AML-193 (cell line): Measurements from ENCODE around the gene GAP43.

Source experiments
- DNase-seq, 2 experiments: peaks; one replicate each; lab custom pipeline; 2025; lab: John Stamatoyannopoulos, UW

The GAP43 gene

DNA sequence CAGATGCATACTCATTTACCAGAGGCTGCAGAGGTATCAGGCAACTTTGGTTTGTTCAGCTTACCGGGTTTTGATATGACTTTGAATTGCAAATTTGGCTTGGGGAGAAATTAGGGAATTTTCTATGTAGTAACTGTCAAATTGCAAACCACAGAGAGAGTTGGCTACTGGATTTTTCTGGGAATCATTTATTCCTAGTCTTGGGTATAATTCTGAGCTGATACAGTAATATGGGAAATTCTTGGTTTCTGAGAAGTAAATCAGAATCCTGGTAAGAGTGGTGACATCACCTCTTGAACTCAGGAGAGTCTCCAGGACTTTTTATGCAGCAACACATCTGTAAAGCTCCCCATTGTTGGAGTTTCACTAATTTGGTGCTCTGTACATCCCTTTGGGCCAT lies 39.0 kb downstream of the GAP43 start:
- no peak for DNase-seq

DNA sequence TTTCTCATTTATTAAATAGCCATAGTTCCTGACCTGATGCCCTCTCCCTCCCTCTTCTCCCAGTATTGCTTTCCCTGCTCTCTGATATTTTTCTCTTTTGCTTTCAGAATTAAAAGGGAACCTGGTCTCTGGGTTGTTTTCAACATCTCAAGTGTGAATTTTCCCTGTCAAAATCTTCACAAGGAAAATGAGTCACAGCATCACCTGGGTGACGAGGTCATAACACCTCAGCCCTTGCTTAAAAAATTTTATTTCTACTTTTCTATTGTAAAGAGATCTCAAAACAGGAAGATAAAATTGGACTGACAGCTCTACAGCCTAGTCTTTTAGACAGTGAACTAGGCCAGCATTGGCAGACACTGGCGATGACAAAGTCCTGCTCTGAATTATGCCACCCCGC lies 40.1 kb downstream of the GAP43 start:
- DNase-seq, result no peak

DNA sequence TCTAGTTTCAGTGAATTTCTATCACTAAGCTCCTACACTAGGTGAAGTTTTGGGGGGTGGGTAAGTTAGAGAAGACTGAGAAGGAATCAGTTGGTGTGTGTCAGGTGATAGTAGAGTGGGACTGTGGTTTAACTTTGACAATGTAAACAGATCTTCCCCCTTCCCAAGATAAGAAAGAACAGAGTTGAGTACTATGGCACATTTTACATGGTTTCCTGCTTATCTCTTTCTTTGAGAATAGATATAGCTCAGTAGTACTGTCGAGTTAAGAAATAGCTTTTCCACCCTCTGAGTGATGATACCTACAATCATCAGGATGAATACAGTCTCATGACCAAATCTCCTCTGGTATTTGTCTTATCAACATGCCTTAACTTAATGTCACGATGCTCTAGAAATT lies 42.8 kb downstream of the GAP43 start:
- no peak for DNase-seq

DNA sequence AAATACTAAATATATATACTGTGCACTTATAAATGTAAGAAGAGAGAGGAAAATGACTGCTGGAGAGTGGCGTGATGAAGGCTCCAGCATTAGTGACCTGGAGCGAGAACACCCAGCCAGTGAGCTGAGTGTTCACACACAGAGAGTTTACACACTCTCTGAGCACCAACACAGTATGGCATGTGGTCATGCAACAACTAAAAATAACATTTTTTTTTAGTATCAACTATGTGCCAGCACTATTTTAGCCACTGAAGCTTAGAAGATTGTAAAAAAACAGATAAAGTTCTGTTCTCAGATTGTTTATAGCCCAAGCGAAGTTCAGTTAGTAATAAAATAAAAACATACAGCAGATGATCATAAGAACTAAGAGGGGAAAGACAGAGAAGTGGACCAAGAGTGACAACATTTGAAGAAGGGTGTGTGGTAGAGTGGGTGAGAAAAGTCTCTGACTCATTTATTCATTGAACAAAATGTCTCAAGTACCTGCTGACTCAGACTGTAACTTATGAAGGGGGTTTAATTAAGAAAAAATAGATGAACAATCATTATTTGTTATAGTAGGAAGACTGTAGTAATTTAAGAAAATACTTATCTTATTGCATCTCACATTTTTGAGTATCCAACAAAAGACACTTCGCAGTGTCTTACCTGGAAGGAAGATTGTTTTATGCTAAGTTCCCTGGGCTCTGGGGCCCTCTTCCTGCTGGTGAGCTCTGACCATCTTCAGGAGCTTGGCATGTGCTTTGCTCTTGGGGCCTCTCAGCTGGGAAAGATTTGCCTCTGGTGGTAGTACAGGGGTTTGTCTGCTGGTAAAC lies 43.8 kb downstream of the GAP43 start:
- DNase-seq, result no peak

DNA sequence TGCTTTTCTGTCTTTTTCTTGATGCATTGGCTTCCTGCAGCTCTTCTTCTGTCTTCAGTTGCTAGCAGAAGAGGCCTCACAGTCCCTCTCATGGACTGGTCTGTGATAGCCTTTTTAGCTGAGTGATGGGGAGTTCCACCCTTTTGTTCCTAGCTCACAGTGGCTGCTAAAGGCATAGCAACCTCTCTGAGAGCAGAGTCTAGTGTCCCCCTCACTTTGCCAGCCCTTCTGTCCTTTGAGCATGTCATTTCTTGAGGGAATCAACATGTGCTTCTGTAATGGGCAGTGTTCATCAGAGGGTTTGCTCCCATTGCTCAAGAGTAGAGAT lies 44.4 kb downstream of the GAP43 start:
- no peak for DNase-seq

DNA sequence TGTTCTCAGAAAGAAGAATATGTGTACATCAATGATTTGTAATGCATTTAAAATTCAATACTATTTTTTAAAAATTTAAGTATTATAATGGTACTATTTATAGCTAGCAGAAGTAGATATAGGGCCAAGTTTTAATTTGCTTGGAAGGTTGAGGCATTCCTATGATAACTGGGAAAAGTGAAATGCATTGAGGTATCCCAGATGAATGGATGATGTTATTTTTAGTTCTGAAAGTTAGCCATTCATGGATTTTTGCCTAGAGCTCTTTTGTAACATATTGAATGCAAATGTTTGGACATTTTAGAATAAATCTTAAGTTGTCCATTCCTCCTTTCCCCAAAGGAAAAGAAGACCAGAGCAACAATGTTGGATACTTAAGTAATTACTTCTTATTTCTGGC lies 47.6 kb downstream of the GAP43 start:
- no peak for DNase-seq

DNA sequence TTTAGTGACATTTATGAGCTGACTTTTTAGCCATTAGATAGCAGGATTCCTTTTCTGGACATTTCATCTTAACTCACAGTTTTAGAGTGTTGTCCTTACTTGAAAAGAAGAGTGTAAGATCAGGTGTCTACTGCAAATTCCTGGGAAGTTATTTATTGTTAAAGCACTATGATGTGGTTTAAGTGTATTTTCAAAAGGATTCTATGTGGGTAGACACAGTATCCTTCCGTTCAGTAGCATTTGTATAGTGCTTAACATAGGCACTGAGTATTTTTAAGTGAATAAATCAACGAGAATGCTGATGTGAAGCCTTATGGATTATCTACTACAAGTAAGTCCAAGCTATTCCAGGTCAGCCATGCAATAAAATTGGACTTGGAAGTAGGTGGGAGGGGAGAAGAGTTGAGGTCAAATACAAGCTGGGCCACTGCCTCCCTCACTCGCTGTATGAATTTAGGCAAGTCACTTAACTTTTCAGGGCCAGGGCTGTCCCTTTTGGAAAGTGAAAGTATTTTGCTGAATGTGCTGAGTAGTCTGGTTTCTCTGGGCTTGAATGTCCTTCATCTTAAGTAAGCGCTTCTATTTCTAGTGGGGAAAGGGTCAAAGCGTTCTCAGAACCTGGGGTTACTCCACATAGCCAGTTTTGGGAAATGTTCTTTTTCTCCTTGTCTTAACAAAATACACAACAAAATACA lies 48.6 kb downstream of the GAP43 start:
- DNase-seq, result no peak

DNA sequence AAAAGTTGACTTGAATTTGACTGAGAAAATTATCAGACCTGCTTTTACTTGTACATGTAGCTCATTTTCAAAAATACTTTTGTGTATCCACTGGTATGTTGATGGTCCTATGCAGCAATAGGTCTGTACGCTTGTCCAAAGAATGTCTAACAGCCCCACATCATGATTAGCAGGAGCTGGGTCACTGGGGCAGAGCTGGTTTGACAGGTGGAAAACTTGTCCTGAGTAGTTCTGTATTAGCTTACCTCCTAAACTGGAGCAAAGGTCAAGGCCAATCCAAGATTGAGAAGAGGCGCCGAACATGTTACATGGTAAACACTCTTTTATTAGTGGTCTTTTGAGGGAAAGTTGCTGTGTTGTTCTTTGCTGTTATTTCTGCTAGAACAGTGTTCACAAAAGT lies 50.6 kb downstream of the GAP43 start:
- no peak for DNase-seq

DNA sequence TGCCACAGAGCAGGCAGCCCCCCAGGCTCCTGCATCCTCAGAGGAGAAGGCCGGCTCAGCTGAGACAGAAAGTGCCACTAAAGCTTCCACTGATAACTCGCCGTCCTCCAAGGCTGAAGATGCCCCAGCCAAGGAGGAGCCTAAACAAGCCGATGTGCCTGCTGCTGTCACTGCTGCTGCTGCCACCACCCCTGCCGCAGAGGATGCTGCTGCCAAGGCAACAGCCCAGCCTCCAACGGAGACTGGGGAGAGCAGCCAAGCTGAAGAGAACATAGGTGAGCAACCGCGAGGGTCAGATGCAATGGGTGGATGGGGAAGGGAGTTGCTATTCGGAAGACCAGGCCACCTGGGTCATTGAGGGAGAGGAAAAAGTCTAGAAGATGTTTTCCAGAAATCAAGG lies 53.0 kb downstream of the GAP43 start:
- DNase-seq, result no peak

DNA sequence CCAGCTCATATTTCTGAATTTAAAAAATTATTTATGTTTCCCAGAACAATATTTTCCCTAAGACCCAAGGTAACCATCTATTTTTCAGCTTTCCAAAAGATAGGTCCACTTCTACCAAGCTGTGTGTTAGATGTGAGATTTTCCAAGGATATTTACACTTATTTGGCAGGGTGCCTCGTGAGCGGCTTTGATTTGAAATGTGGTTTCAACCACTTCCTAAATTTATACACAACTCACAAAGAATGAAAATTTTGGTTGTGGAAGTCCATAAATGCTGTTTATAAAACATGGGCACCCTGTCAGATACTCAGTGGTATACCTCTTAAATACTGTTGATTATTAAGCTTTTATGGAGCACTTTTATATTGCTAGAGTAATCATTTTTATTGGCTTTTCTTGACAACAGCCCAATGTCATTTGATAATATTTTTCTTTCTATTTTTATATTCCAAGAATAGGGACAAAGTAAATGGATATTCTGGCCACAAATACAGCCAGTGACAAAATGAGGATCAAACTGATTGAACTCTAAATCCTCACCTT lies 57.6 kb downstream of the GAP43 start:
- DNase-seq, result no peak

DNA sequence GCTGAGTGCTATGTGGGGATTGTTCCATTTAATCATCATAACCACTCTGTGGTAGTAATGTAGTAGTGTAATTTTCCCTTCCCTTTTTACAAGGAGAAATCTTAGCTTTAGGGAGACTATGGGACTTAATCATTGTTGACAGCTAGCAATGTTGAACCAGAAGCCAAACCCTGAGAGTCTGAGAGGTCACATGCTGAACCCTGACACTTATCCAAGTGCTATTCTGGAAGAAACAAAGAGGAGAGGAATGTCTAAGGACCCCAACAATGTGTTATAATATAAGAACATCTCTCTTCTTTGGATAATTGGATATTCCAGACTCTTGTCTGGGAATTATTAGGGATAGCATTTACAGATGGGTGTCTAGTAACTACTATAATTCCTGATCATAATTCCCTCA lies 58.4 kb downstream of the GAP43 start:
- no peak for DNase-seq

DNA sequence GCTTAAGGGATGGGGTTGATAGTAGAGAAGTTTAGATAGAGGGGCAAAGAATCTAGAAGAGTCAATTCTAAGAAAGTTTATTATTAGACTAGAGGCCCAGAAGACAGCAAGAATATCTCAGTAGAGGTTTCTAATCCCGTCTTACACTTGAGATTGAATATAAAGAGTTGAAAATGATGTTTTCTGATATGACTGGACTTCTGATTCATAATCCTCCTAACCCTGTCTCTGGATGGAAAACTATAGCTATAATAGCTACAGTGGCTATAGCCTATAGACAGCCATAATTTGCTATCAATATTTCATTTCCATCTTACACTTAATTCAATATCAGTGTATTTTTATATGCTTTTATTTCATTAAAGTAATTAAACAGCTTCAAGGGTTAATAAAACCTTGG lies 60.0 kb downstream of the GAP43 start:
- DNase-seq, result no peak

DNA sequence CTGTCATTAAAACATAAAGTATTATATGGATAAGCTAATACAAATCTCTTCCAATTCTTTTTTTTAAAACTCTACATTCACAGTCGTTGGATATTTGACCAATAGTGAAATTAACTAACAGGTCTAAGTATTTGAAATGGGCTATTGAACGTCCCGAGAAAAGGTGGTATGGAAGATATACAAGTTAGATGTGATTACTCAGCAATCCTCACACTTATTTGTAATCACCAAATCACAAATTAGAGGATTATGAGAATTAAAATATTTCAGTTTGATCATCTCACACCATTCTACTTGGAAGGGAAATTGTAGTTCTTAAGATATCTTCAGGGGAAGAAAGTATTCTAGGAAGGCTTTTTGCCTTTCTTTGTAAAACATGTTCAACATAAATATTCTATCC lies 60.5 kb downstream of the GAP43 start:
- no peak for DNase-seq

DNA sequence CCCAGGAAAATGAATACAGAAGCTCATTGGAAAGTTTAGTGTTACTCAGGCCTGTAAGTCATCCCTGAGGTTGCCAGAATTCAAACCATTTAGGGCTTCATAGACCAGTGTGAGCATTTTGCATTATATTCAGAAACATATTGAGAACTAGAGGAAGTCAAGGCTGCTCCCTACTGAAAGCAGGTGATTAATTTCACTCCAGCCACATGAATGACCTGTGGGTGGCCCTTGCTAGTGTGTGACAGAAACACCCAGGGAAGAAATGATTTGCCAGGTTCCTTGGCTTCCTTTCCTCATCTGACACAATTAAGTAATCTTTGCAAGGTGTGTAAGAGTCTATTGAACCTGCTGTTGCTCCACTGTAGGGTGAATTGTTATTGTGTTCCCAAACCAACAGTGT lies 61.8 kb downstream of the GAP43 start:
- DNase-seq, result no peak

DNA sequence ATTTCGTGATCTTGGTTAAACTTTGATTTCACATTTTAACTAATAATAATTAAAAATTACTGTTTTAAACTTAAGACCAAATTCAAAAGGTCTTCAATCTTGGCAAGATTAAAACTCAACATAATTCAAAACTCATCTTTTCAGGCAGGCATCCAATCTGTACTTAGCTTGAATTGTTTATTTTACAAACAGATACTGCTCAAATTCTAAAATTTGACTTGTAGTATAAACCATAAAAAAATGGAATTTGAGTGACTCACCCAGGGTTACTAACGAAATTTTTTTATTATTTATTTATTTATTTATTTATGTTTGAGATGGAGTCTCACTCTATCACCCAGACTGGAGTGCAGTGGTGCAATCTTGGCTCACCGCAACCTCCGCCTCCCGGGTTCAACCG lies 64.4 kb downstream of the GAP43 start:
- DNase-seq, result no peak

DNA sequence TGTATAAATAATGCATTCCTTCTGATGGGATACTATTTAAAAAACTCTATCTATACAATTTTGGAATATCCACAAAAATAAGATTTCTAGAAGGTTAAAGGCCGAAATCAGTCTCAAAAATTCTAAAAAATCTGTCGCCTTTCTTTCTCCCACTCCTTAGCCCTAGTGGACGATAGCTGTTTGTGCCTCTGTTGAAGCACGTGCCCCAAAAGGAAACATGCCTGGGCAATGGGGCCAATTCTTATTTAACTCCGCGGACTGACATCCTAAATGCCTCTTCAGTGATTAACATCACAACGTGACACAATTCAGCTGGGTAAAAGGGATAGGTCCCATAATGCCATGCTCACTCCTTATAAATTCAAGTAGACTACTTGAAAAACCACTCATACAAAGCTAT lies 65.1 kb downstream of the GAP43 start:
- no peak for DNase-seq

DNA sequence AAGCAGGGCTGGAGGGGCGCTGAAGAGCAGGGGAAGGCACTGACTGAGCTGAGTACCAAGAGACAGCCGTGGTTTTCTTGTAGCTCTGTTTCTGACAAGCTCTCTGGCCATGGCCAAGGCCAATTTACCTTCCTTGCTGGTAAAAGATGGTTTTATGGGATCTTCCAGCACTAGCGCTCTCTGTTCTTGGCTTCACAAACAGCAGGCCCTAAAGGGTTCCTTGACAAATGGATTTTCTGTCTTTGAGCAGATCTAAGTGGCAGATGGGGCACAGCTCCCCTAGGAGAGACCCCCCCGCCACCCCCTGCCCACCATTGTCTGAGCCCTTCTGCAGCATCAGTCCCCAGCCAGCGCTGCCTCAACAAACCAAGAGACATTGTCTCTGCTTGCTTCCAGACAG lies 66.6 kb downstream of the GAP43 start:
- DNase-seq, result no peak

DNA sequence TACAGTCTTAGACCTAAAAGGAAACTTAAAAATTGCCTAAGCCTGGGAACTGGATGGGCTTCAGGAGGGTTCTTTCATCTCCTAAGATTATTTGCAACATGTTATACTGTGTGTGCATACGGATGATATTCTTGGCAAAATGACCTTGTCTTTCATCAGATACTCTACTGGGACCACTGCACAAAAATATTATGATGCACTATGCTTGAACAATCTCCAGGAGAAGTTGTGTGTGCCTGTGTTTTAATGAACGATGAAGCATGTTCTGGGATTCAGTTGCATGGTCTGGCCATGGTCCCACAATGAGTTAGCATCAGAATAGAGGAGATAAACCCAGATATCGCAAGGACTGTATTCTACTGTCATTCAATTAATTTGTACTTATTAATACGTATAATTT lies 68.7 kb downstream of the GAP43 start:
- DNase-seq, result no peak

DNA sequence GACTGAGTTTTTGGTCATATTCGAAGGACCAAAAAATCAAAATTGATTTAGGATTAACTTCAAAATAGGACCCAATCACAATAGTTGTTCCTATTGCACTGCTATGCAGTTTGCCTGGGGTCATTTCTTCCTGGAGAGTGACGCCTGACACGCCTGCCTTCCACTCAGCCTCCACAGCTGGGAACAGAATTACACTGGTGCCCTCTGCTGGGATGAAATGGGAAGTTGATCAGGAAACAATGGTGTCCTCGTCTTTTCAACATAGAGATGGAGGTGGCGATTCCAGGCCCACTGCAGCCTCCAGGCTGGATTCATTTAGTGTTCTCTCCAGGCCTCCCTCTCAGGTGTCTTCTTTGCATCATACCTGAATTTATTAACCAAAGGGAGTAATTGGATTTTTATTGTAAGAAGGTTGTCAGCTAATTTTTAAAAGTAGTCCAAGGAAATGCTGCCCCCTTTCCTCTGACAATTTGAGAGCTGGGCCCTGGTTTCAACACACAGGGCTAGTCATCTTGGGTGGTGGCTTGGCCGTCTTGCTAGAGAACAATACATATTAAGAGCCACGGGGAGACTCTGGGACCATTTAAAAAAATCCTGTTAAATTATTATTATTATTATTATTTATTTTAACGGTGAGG lies 69.7 kb downstream of the GAP43 start:
- DNase-seq, result peak; percentile 60 to 68

DNA sequence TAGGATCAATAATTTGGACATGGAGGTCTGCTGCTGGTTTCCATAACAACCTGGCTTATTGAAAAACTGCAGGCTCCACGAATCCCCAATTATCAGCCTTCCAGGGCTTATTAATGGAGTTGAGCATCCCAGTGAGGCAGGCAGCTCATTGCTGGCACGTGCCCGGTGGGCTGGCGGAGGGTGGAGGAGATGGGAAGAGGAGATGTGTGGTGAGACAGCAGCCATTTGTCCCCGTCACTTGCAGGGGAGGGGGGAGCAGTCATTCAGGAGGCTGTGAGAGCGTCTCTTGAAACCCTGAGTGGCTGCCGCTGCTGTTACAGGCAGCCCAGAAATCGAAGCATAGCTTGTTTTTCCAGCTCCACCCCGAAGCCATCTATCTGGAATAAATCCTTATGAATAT lies 70.6 kb downstream of the GAP43 start:
- DNase-seq, result no peak

DNA sequence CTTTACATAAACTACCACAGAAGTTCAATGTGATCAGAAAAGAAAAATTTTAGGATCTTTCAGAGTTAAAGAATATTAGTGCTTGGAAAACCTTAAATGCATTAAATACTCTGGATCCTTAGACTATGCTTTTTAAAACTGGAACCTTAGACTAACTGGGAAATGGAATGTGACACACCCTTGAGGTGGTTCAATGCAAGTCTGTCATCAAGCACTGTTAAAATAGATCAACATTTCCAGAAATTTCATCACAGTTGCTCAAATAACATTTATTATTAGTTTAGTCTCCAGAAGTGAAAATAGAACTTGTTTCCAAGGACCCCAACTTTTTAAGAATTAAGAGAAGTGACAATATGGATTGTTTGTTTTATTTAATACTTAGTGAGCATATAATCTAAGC lies 71.8 kb downstream of the GAP43 start:
- DNase-seq, result no peak

DNA sequence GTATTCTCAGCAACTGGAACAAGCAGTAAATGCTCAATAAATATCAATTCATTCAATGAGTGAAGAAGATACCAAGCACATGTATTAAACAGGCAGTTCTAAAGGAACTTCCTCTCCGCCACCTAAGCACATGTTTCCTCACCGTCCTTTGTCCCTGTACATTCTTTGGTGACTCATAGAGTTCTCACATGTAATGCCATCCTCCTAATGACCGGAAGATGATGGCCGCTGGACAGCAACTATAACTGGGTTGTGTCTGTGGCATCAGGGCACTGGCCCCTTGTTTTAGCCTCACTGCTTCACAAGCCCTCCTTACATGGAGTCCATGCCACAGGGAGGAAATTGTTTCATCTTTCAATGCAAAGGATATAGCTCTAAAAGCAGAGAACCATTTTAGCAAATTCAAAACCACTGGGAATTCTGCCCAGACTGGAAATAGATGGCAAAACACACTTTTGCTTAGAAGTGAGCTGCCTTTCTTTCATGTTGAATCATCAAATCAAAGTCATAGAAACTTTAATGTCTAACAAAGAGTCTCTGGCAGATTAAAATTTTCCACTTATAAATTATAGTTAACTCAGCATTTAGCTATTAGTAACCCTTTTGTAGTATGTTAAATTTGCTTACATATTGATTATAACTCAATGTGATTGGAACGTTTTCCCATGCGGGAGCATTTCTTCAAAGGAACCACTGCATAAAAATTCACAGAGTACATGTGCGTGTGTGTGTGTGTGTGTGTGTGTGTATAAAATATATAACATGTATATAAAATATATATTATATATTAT lies 74.1 kb downstream of the GAP43 start:
- DNase-seq, result no peak
